HG03520 (cell line): Measurements from ENCODE around the gene FRMD3.

Experiments used
- ATAC-seq: cut with Tn5 transposase; IDR thresholded peaks from one replicate; pipeline ENCODE4 v1.9.1; 2021; ENCODE audit warnings: mild to moderate bottlenecking, moderate library complexity; ENCODE audit not compliant: unreplicated experiment

Gene FRMD3

DNA sequence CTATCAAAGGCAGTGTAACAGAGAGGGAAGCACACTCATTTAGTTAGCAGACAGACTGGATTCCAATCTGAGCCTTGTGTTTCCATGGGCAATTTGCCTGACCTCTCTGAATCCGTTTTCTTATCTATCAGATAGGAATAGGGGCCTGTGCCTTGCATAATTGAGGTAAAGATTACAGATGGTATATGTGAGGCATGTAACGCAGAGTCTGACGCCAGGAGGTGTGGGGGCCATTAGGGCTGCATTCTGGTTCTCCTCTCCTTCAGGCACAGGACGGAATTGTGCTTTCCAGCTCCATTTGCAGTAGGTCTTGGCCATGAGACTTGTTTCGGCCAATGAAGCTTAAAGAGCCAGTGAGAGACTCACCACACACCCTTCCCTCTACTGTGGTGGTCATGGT is 97.6 kb downstream of the FRMD3 start:
- ATAC-seq = no peak

DNA sequence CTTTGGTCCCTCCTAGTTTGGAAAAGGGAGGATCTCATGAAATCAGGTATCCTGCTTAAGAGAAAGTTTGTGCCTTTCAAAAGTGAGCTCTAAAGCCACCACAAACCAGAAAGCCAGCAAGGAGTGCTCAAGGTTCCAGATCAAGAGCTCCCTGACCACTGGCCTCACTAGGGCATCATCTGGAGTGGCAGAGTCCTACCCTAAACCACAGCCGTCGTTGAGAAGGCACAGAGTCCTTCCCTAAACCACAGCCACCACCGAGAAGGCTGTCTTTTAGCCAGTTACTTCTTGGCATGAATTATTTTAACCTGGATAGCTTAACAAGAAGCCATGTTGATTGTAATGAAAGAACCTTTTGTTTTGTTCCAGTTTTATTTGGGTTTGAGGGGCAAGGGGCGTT is 102.9 kb downstream of the FRMD3 start:
- ATAC-seq = no peak

DNA sequence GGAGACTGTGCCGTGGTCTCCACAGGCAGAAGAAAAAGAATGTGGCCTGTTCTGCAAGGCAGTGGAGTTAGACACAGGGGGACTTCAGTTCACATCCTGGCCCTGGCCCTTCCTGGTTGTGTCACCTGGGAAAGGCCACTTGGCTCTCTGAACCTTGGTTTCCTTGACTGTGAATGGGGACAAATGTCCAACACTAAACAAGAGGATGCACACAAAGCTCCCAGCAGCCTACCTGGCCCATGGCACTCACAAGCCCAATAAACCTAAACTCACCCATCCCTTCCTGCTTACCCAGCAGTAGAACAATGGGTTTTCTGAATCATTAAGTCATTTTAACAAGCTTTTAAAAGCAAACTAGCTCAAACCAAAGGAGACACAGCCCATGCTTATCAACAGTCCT is 103.9 kb downstream of the FRMD3 start:
- ATAC-seq = no peak

DNA sequence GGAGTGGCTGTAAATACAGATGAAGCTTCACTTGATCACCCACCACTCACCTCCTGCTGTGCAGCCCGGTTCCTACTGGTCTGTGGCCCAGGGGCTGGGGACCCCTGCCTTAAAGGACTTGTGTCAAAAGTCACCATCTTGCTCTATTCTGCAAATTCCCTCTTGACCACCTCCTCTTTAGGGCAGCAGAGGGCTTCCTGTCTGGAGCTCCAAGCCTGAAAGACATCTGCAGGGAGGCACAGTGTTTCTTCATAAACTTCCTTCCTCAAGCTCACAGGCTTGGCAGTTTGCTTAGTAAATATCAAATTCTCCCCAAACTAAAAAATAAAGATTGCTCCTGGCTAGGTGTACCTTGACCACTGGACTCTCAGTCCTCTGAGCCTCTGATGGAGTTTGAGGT is 104.4 kb downstream of the FRMD3 start:
- no peak for ATAC-seq

DNA sequence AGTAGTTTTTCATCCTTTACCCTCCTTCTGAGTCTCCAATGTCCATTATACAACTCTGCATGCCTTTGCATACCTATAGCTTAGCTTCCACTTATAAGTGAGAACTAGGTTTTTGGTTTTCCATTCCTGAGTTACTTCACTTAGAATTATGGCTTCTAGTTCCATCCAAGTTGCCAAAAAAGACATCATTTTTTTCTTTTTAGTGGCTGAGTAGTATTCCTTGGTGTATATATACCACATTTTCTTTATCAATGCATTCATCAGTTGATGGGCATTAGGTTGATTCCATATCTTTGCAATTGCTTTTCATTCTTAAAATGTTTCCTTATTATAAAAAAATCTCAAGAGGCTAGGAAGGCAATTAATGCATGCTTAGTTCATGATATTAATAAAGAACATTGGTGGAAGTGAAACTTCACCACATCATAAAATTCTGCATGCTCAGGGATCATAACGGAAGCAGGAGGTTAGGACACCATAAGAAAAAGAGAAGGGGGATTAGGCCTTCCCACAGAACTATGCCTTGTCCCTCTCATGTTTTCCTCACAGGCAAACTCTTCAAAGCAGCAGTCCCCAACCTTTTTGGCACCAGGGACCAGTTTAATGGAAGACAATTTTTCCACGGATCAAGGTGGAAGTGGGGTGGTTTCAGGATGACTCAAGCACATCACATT is 105.2 kb downstream of the FRMD3 start:
- ATAC-seq = no peak

DNA sequence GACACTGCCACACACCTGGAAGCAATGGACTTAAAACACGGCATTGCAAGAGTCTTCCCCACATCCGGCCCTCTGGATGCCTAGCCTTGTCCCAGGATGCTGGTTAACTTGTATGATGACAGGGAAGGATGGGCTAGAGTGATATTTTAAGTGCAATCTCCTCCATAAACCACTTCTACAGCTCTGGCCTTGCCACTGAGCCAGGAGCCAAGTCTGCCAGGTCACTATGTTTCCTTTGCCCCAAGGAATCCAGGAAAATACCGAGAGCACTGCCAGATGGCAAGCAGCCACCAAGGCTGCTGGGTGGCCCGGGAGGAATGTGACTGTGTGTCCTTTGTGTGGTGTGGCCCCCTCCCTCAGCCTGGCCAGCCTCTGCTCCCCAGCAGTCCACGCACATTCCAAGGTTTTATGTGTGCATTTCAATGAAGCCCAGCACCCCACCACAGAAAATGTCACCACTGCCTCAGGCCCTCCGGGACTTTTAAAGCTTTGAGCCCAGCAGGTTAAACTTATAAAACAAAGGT is 106.0 kb downstream of the FRMD3 start:
- no peak for ATAC-seq

DNA sequence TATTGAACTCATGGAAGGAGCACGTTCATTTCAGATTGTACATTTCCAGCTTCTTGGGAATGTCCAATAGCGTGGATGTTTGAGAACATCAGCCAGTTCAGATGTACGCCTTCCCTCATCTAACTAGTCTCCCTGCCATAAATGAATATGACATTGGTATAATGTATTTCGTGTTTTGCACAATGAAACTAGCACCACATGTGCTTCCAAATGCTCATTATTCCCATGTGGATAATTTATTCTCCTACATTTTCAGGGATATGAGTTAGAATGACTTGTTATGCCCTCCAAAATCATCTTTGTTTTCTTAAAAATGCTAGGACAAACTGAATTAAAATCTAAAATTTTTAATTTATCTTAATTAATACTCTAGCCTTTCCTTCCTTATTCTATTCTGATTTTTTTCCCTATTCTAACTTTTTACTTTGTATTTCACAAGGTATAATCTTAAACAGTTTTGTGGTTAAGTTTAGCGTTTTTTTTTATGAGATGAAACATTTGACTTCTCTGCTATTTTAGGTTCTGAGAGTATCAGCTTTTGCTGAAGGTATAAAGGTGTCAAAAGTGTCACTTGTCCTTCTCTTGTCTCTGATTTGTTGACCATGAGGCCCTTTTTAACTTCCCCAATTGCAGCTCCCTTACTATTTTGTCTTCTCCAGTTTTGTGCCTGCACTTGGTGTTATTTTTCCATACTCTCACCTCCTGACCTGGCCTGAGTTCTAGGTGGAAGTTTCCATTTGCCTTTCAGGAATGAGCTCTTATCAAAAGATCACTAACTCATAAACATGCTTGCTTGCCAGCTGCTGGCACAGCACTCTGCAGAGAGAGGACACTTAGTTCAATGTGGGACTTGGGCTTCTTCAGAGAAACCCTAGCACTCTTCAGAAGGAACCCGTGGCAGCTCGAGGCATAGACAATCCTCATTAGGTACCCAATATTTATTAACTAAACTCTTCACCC is 106.8 kb downstream of the FRMD3 start:
- ATAC-seq = no peak

DNA sequence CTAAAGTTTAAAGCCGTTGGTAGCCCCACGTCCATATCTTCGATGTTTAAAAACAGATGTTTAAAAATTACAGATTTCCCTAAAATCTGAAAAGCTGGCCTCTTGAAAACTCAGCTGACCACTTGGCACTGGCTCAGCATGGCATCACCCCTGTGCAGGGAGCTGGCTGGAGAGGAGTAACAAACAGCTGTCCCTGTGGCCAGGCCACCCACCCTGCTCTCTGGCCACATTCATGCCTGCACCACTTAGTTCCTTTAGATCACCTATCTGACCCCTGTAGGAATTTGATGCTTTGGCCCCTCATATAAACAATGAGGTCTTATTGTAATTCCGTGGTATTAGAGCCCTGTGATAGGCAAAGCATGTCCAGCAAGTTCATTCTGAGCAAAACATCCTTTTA is 107.5 kb downstream of the FRMD3 start:
- ATAC-seq = no peak

DNA sequence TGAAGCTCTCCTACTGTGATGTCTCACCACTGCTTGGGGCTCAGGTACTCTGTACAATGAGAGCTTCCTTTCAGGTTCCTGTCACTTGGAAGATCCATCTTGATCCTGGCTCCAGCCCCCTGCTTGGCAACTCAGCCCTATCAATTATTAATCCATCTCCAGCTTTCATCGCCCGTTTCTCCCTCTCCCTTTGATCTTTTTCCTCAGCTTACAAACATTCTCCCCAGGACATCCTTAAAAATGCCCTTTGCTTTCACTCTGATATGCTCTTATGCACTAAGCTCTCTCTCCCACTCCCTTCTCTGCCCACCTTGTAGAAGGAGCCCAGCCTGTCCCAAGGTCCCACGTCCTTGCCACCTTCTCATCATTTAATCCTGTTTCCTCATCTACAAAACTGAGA is 109.0 kb downstream of the FRMD3 start:
- no peak for ATAC-seq

DNA sequence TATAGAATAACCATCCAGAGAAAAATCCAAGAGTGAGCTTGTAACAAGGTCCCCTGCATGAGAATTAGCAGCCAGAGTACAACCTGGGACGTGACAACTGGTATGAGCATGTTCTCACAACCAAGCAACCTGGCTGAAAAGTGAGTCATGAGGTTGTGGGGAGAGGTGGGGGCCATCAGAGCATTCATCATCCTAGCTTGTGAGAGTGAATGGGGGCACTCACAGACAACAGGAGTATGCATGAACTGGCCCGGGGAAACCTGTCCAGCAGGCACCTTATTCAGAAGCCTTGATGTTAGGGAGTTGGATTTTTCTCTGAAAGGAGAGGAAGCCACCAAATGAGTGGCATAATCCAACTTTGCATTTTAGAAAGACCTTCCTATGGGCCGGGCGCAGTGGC is 113.0 kb downstream of the FRMD3 start:
- ATAC-seq = no peak

DNA sequence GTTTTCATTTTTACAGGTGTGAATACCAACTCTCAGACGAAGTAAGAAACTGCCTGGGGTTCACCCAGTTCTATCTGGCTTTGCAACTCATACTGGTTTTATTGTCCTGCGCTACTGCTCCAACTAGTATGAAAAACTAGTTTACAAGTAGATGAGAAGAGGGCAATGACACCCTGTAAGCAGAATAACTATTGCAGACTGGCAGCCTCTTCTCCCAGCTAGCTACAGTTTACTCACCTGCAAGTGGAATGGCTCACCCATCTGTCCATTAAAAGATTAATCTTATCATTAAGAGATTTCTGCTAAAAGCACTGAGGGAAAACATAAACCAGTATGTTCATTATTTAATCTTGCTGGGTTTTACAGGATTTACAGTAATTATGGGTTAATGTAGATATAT is 113.4 kb downstream of the FRMD3 start:
- ATAC-seq = no peak

DNA sequence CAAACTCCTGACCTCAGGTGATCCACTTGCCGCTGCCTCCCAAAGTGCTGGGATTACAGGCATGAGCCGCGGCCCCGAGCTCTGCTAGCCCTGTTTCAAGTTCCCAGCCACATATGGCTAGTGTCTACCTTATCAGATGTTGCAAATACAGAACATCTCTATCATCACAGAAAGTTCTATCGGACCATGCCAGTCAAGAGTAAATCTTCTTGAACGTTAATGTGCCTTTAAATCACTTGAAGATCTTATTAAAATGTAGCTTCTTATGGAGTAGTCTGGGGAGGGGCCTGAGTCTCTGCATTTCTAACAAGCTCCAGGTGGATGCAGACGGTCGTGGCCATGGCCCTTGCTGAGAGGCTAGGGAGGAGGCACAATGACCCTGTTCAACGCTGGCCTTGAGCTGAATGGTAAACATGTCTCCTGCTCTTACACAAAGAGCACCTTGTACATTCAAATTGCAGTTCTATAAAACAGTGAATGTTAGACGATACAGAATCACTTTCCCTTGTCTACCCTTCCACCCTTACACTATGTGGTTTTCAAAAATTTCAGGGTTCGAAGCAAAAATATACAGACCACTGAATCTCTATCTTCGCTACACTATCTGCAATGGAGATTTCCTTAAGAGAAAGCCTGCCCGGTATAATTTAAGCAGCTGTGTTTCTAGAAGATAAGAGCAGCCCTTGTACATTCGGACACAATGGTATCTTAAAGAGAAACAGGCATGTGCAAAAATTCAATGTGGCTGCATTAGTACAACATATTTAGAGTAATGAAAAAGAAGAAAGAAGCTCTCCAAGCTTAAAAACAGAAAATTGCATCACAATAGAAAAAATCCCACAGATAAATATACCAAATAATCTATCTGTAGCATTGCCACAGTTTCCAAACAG is 114.1 kb downstream of the FRMD3 start:
- no peak for ATAC-seq

DNA sequence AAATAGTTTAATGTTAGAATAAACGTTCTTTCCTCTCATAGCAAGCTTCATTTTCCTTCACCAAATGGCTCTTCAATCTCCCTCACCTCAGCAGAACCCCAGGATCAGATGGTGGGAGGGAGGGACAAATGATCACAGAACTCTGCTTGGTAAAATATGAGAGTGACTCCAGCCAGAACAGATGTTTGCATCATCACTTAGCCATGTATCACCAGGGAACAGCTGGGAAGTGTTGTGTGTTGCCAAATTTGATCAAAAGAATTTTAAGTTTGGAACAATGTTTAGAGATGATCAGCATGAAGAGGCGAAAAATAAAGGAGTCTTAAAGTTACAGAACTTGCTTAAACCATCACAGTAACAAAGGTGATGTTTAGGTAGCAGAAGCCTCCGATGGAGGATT is 115.7 kb downstream of the FRMD3 start:
- no peak for ATAC-seq

DNA sequence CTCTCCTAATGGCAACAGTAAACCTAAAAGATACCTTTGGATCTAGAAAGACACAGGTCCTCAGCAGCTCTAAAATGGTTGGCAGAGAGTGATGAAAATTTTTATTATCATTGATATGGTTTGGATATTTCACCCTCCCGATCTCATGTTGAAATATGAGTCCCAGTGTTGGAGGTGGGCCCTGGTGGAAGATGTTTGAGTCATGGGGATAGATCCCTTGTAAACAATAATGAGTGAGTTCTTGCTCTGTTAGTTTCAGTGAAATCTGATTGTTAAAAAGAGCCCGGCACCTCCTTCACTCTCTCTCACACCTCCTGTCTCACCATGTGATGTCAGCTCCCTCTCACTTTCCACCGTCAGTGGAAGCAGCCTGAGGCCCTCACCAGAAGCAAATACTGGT is 117.7 kb downstream of the FRMD3 start:
- ATAC-seq = no peak

DNA sequence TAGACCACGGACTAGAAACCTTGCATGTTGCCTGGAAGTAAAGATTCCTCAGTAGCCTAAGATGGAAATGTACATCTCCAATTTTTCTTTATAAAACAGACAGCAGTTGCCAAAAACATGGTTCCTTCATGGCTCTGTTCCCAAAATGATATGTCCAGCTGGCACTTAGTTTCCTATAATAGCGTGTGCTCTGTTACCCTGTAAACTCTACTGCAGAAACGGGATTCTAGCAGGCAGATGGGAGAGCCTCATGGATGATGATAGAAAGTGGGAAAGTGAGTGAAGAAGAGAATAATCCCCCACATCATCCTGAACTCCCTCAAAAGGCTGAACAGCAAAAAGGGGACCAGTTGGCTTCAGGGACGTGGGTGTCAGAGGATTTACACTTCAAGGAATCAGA is 118.2 kb downstream of the FRMD3 start:
- ATAC-seq = no peak

DNA sequence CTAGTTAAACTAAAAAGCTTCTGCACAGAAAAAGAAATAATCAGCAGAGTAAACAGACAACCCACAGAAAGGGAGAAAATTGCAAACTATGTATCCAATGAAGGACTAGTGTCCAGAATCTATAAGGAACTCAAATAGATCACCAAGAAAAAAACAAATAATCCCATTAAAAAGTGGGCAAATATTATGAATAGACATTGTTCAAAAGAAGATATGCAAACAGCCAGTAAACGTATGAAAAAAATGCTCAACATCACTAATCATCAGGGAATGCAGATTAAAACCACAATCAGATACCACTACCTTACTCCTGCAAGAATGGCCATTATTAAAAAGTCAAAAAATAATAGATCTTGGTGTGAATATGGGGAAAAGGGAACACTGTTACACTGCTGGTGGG is 119.9 kb downstream of the FRMD3 start:
- no peak for ATAC-seq

DNA sequence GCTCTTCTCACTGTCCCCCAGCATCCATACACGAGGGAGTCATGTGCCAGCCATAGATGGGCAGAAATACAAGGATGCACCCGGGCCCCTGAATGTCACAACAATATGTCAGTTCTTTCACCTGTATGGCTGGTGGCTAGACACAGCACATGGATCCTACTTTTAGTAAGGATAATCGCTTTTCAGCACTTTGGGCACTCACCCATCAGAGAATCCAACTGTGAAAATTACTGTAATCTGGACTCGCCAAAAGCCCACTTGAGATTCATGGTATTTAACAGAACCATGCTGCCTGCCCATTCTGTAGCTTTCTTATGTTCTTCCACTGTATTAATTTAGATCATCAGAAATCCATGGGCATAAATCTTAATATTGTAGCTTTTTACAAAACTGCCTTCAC is 124.8 kb downstream of the FRMD3 start:
- ATAC-seq = no peak

DNA sequence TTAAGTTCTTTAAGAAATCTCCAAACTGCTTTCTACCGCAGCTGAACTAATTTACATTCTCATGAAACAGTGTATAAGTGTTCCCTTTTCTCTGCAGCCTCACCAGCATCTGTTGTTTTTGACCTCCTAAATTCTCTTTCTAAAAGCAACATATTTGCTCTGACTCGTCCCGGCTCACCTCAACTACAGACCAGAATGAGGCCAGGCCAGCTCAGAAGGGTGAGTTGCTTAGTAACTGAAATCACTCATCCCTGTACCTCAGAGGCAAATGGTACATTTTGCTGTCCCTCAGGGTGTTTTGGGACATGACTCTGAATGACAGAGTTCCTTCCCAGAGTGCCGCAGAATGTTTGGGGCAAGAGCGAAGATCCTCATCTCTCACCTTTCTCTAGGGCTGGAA is 127.5 kb downstream of the FRMD3 start:
- ATAC-seq = no peak

DNA sequence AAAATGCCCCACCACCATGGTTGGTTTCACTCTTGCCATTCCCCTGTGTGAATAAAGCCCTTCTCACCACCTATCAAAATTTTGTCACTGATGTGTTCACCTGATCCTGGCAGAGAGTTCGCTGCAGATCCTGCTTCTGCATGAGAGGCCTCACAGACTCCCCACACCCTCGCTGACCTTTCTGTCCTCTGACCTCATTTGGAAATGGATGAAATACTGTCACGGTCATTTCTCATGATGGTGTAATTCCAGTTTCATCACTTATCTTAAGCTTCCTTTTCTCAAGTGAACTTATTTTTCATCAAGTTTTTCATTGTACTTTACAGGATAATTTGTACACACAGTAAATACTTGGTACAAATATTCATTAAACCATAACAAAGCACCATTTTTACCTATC is 131.3 kb downstream of the FRMD3 start:
- no peak for ATAC-seq

DNA sequence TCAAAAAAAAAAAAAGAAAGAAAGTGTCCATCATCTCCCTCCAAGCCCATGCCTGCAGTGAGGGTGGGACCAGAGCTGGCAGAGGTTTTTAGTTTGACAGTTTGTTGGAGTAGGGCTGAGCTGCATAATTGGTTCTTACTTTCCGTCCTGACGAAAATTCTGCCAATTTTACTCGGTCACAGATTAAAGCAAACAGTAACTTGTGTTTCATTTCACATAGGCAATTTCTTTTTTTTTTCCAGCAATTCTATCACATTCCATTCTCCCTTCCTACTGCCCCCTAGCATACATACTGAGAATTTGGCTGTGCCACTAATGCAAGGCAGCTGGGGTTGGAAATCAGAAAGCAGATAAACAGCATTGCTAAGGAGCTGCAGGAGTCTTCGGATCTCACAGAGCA is 132.4 kb downstream of the FRMD3 start:
- ATAC-seq = no peak
